ENCODE results near the gene PRR5. TPM values are rescaled to one million over a fixed set of nuclear protein-coding genes. Genes with fewer than 3 reads are reported as not detected.

The PRR5 gene
- polyA plus RNA-seq, 1 experiment, result 12.9 TPM

DNA sequence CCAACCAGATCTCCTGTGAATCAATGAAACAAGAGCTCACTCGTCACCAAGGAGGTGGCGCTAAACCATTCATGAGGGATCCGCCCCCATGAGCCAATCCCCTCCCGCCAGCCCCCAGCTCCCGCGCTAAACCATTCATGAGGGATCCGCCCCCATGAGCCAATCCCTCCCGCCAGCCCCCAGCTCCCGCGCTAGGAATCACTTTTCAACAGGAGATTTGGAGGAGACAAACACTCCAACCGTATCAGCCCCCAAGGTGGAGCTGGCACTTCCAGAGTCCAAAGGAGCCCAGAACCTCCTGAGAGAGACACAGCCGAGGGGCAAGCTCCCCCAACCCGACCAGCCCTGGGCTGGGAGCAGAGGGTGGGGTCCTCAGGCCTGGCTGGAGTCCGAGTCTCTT, 40.9 kb upstream of the PRR5 start:
- TF ChIP-seq, protein P1, sequence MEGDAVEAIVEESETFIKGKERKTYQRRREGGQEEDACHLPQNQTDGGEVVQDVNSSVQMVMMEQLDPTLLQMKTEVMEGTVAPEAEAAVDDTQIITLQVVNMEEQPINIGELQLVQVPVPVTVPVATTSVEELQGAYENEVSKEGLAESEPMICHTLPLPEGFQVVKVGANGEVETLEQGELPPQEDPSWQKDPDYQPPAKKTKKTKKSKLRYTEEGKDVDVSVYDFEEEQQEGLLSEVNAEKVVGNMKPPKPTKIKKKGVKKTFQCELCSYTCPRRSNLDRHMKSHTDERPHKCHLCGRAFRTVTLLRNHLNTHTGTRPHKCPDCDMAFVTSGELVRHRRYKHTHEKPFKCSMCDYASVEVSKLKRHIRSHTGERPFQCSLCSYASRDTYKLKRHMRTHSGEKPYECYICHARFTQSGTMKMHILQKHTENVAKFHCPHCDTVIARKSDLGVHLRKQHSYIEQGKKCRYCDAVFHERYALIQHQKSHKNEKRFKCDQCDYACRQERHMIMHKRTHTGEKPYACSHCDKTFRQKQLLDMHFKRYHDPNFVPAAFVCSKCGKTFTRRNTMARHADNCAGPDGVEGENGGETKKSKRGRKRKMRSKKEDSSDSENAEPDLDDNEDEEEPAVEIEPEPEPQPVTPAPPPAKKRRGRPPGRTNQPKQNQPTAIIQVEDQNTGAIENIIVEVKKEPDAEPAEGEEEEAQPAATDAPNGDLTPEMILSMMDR (IDR thresholded peaks at IDR 0.05; ENCODE audit: low read depth, low read length), result no peak
- Histone ChIP-seq H3K27ac (ENCODE audit: low read depth, low read length) (no peak overlapping the region), H3K27me3 (ENCODE audit: control insufficient read depth, insufficient read depth, low read length) (peaks cover 2% of the 10 kb centered on the region), H3K9me3 (ENCODE audit: control insufficient read depth, insufficient read depth, low read length) (peaks cover 3% of the 10 kb centered on the region; the same call in 1 of the 2 replicates), H3K4me3 (ENCODE audit: low read depth, low read length) (no peak overlapping the region)
- ChIA-PET POLR2A (interaction anchor here (0.6 kb wide), 1 partner anchor 627 kb away, joined by 9 read pairs; no protein-coding TSS in a partner anchor), CTCF (interaction anchor here (1.5 kb wide), 1 partner anchor 24 kb away, joined by 6 read pairs; no protein-coding TSS in a partner anchor)
- no peak for DNase-seq (ENCODE audit: low read depth, low spot score)

DNA sequence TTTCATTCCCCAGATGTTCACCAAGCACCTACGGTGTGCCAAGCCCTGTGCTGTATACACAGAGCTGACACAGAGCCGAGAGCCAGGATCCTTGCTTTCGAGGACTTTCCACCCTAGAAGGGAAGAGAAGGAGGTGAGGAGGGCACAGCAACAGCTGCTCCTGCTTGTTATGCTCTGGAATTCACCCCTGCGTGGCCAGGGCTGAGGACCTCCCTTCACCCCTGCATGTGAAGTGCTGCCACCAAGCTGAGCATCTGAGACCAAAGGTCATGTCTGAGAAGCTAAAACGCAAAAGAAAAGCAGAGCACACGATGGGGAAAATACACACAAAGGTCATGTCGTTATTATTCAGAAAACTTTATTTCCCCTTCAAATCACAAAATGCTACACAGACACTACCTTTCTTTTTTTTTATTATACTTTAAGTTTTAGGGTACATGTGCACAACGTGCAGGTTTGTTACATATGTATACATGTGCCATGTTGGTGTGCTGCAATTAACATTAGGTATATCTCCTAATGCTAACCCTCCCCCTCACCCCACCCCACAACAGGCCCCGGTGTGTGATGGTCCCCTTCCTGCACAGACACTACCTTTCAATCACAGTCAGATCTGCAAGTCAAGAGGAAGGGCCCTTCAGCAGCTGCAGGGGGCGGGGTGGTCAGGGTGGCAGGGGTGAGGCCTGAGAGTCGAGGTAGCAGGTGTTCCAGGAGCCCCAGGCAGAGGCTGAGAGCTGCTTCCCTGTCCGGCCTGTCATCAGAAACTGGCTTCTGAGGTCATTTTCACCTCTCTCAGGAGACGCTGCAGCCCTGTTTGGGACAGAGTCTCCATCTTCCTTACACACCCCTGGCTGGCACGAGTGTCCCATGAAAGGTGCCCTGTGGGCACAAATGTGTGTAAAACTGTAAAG, 40.1 kb upstream of the PRR5 start:
- no peak overlapping the region for H3K27ac ChIP-seq (ENCODE audit: low read depth, low read length)
- POLR2A ChIA-PET, result no interaction called here
- CTCF ChIA-PET, result interaction anchor here (1.5 kb wide), 1 partner anchor 23 kb away, joined by 6 read pairs; no protein-coding TSS in a partner anchor
- H3K4me3 ChIP-seq (ENCODE audit: low read depth, low read length), result no peak overlapping the region
- TF ChIP-seq, protein P1 (IDR thresholded peaks at IDR 0.05; ENCODE audit: low read depth, low read length), result no peak
- H3K27me3 ChIP-seq (ENCODE audit: control insufficient read depth, insufficient read depth, low read length), result peaks cover 2% of the 10 kb centered on the region
- H3K9me3 ChIP-seq (ENCODE audit: control insufficient read depth, insufficient read depth, low read length), result peaks cover 3% of the 10 kb centered on the region; the same call in 1 of the 2 replicates
- DNase-seq (ENCODE audit: low read depth, low spot score), result no peak

DNA sequence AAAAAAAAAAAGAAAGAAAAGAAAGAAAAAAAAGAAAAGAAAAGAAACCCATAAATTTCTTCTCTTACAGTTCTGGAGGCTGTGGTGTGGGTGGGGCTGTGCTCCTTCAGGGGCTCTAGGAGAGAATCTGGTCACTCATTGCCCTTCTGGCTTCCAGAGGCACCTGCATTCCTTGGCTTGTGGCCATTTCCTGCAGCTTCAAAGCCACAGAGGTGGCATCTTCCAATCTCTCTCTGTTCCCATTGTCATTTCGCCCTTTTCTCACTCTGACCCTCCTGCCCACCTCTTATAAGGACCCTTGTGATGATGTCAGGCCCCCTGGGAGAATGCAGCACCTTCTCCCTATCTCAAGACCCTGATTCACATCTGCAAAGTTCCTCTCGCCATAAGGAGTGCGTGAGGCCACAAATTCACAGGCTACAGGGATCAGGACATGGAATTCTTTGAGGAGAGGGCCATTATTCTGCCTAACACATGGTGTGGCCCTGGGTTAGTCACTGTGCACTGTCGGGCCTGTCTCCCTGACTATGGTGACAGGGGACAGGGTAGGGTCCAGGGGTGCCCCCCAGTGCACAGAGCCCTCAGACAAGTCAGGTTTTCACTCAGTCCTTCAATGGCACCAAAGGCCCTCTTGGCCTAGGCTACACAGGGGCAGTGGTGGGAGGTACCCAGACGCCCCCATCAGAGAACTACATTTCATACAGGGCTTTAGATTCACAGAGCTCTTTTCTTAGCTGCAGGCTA, 38.6 kb upstream of the PRR5 start:
- ChIA-PET CTCF (interaction anchor here (0.7 to 1.4 kb wide), 2 partner anchors 22 to 582 kb away, joined by 3 to 4 read pairs; no protein-coding TSS in a partner anchor), POLR2A (interaction anchor here (0.9 to 1.1 kb wide), 2 partner anchors 13 to 15 kb away, joined by 3 read pairs; no protein-coding TSS in a partner anchor)
- TF ChIP-seq, protein P1 (IDR thresholded peaks at IDR 0.05; ENCODE audit: low read depth, low read length), result no peak

DNA sequence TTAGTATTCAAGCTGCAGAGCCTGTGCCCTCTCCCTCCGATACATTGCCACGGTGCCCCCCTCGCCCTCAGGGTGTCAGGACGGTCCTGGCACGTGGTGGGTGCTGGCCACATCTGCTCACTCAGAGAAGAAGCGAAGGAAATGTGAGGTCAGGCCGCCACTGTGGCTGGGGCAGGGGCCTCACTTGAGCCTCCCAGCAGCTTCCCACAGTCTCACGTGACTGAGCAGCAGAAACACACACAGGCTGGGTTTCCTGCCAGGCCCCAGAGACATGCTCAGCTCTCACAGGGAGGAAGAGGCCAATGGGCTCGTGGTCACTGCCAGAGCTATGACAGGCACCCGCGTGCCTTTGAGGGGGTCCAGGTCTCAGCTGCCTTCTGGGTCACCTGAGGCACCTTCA, 37.9 kb upstream of the PRR5 start:
- H3K4me3 ChIP-seq (ENCODE audit: low read depth, low read length), result no peak overlapping the region
- no peak overlapping the region for H3K27ac ChIP-seq (ENCODE audit: low read depth, low read length)
- POLR2A ChIA-PET, result interaction anchor here (0.9 to 1.1 kb wide), 2 partner anchors 12 to 15 kb away, joined by 3 read pairs; no protein-coding TSS in a partner anchor
- H3K27me3 ChIP-seq (ENCODE audit: control insufficient read depth, insufficient read depth, low read length), result peaks cover 5% of the 10 kb centered on the region
- TF ChIP-seq, protein P1 (IDR thresholded peaks at IDR 0.05; ENCODE audit: low read depth, low read length), result no peak
- CTCF ChIA-PET, result interaction anchor here (1.4 kb wide), 1 partner anchor 21 kb away, joined by 4 read pairs; no protein-coding TSS in a partner anchor
- peaks cover 3% of the 10 kb centered on the region; the same call in 1 of the 2 replicates for H3K9me3 ChIP-seq (ENCODE audit: control insufficient read depth, insufficient read depth, low read length)
- DNase-seq (ENCODE audit: low read depth, low spot score), result no peak

More for the DNA sequence above, 38.6 kb upstream of the PRR5 start:
- no peak overlapping the region for H3K27ac ChIP-seq (ENCODE audit: low read depth, low read length)
- H3K9me3 ChIP-seq (ENCODE audit: control insufficient read depth, insufficient read depth, low read length), result peaks cover 3% of the 10 kb centered on the region; the same call in 1 of the 2 replicates
- DNase-seq (ENCODE audit: low read depth, low spot score), result no peak
- no peak overlapping the region for H3K4me3 ChIP-seq (ENCODE audit: low read depth, low read length)
- H3K27me3 ChIP-seq (ENCODE audit: control insufficient read depth, insufficient read depth, low read length), result peaks cover 5% of the 10 kb centered on the region

All from AG04450 (cell line).